A549 treated with RU486 at 1 μM for 4 hours (cell line): ENCODE results near the gene RAPGEF6. TPM values are rescaled to one million over a fixed set of nuclear protein-coding genes. Genes with fewer than 3 reads are reported as not detected.

Source experiments
- total RNA-seq: library from RNA; stranded (reverse); fragments of 200-300 nt; extraction: Qiagen RNA extraction; gene quantifications from 5 replicates; pipeline ENCODE4 v1.2.3, GENCODE V29; 2022; ENCODE audit warnings: low read depth

Gene RAPGEF6
- total RNA-seq, result 6.6 to 8.7 TPM (median 7.3 TPM) in 5 replicates

GRCh38 chr5:131634996-131635683 lies at the start of gene RAPGEF6:
Gene RAPGEF6 (minus strand): TSS chr5:131635229. CDS start chr5:131635030, 199 bp downstream.

Other genes with a start within 250 kb of the RAPGEF6 start
- 8.1 to 12.5 TPM (median 11.7 TPM) in 5 replicates for gene FNIP1, start 161.8 kb upstream of the RAPGEF6 start, total RNA-seq